Activated CD8-positive, alpha-beta memory T cell treated with anti-CD3 and anti-CD28 coated beads for 36 hours (primary cell): ENCODE measurements around the gene KRTAP10-12. TPM values are rescaled to one million over a fixed set of nuclear protein-coding genes. Genes with fewer than 3 reads are reported as not detected.

Source experiments
- CTCF ChIA-PET: fragments of 350-600 bp; sonication (Branson Sonifier 250); formaldehyde crosslinking; loops from one replicate; lab custom pipeline; 2021; ENCODE audit warnings: antibody characterized with exemption; lab: Charles Lee
- POLR2A ChIA-PET: fragments of 350-600 bp; sonication (Branson Sonifier 250); formaldehyde crosslinking; loops from one replicate; lab custom pipeline; 2021; ENCODE audit warnings: antibody characterized with exemption; lab: Charles Lee
- total RNA-seq, 2 experiments: library from RNA; stranded (reverse); gene quantifications; one replicate each; pipeline ENCODE4 v1.2.3, GENCODE V29; 2021

KRTAP10-12 gene
- total RNA-seq, 2 experiments from 2014 or later, result not detected

GRCh38 chr21:44708866-44709425, 12.0 kb downstream of the KRTAP10-12 start:
- POLR2A ChIA-PET, result no interaction called here
- CTCF ChIA-PET, result interaction anchor here (1.0 kb wide), 1 partner anchor 199 kb away, joined by 4 read pairs; no protein-coding TSS in a partner anchor

GRCh38 chr21:44709426-44710293, 12.7 kb downstream of the KRTAP10-12 start:
- ChIA-PET POLR2A (no interaction called here), CTCF (interaction anchor here (0.6 kb wide), 1 partner anchor 84 kb away, joined by 3 read pairs; no protein-coding TSS in a partner anchor)

GRCh38 chr21:44710294-44710665, 13.3 kb downstream of the KRTAP10-12 start:
- CTCF ChIA-PET, result interaction anchor here (0.6 kb wide), 1 partner anchor 84 kb away, joined by 3 read pairs; no protein-coding TSS in a partner anchor
- POLR2A ChIA-PET, result no interaction called here

- CTCF ChIA-PET, result interaction anchor here (1.0 kb wide), 1 partner anchor 55 kb away, joined by 3 read pairs; no protein-coding TSS in a partner anchor
- POLR2A ChIA-PET, result no interaction called here
Observed at GRCh38 chr21:44710756-44711326, 13.9 kb downstream of the KRTAP10-12 start.

GRCh38 chr21:44711327-44712202, 14.6 kb downstream of the KRTAP10-12 start, which contains the start of gene TSPEAR:
TSPEAR (minus strand) TSS chr21:44711572; CDS start chr21:44711514, 58 bp downstream.
- POLR2A ChIA-PET, result no interaction called here
- CTCF ChIA-PET, result interaction anchor here (1.0 kb wide), 1 partner anchor 56 kb away, joined by 3 read pairs; no protein-coding TSS in a partner anchor

GRCh38 chr21:44712203-44713028, 15.4 kb downstream of the KRTAP10-12 start:
- POLR2A ChIA-PET, result no interaction called here
- CTCF ChIA-PET, result no interaction called here

GRCh38 chr21:44713130-44713529, 16.2 kb downstream of the KRTAP10-12 start:
- CTCF ChIA-PET, result no interaction called here
- POLR2A ChIA-PET, result no interaction called here

- ChIA-PET POLR2A (no interaction called here), CTCF (no interaction called here)
Observed at GRCh38 chr21:44713846-44714245, 16.9 kb downstream of the KRTAP10-12 start.

- ChIA-PET CTCF (no interaction called here), POLR2A (no interaction called here)
Observed at GRCh38 chr21:44714905-44715304, 17.9 kb downstream of the KRTAP10-12 start.

GRCh38 chr21:44716984-44717383, 20.0 kb downstream of the KRTAP10-12 start:
- ChIA-PET CTCF (no interaction called here), POLR2A (no interaction called here)

- ChIA-PET CTCF (no interaction called here), POLR2A (no interaction called here)
Observed at GRCh38 chr21:44718093-44718492, 21.1 kb downstream of the KRTAP10-12 start.

- POLR2A ChIA-PET, result no interaction called here
- CTCF ChIA-PET, result no interaction called here
Observed at GRCh38 chr21:44718571-44718970, 21.6 kb downstream of the KRTAP10-12 start.

GRCh38 chr21:44720170-44720569, 23.2 kb downstream of the KRTAP10-12 start:
- POLR2A ChIA-PET, result no interaction called here
- CTCF ChIA-PET, result interaction anchor here (0.9 kb wide), 1 partner anchor 15 kb away, joined by 3 read pairs; no protein-coding TSS in a partner anchor

GRCh38 chr21:44722731-44723130, 25.8 kb downstream of the KRTAP10-12 start:
- POLR2A ChIA-PET, result no interaction called here
- CTCF ChIA-PET, result no interaction called here

GRCh38 chr21:44723177-44724131, 26.5 kb downstream of the KRTAP10-12 start:
- CTCF ChIA-PET, result no interaction called here
- POLR2A ChIA-PET, result no interaction called here

- CTCF ChIA-PET, result no interaction called here
- POLR2A ChIA-PET, result no interaction called here
Observed at GRCh38 chr21:44724196-44724595, 27.2 kb downstream of the KRTAP10-12 start.

- CTCF ChIA-PET, result no interaction called here
- POLR2A ChIA-PET, result no interaction called here
Observed at GRCh38 chr21:44724926-44725325, 28.0 kb downstream of the KRTAP10-12 start.
